Left lobe of liver (tissue), 2 donors: ENCODE results near the gene C16orf54. TPM values are rescaled to one million over a fixed set of nuclear protein-coding genes. Genes with fewer than 3 reads are reported as not detected.
"Not testable (repeated sequence)": the region's sequence is repeated elsewhere in the genome, so short reads cannot be mapped to it uniquely, and the experiment has no call there.

Experiments
- ATAC-seq: fragments of 200-7000 bp; cut with Tn5 transposase; one replicate; pipeline ENCODE4 v1.9.1; 2020; ENCODE audit warnings: mild to moderate bottlenecking, moderate library complexity
- DNase-seq: peaks from one replicate; pipeline ENCODE4 v3.0.0-alpha.2; 2020; ENCODE audit warnings: low spot score
- total RNA-seq: library from RNA; stranded (reverse); gene quantifications from one replicate; pipeline ENCODE4 v1.2.1, GENCODE V29; 2021
- donor health status: DM: no; HTN: no; CAD: no; lungs with moderate emphysema.
- donor health status: DM: no; HTN: yes; CAD: no.

Gene C16orf54
- total RNA-seq, 1 donor from 2014 or later = 0.53 TPM

DNA sequence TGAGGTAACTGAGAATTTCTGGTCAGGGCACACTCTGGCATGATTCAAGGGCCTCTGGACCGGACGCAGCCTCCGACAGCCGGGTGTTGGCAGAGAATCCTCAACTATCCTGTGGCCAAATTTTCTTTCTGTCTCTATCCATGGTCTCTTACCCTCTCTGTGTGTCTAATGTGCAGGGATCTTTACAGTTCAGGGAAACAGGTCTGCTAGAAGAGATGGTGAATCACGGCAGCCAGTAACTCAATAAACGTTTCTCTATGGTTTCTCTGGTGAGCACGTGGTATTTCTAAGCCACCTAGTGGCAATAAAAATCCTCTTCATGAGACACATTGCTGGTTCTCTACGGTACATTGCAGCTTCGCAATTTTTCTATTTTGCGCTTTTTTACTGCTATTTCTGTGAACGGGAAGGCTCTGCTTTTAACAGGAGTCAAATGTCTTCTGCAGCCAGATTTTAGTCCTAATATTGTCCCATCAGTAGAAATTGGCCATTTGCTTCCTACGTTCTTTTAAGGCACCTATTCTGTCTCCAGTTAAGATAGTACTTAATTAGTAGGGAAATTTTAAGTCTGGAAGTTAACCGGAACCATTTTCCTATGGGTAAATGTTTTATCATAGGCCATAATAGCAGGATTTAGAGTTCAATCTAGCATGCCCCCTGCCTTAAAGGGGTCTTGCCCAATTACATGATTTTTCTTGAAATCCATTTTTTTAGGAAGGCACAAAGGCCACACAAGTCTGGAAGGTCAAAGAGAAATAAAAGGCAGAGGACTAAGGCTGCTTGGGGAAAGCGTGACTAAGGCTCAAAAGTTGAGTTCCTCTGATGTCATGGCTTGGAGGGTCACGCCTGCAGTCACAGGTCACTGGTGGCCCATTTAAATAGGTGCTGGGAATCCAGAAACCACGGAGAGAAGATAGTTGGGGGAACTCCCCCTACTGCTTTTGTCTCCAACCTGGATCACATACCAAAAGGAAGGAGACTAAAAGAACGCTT lies 35.3 kb downstream of the C16orf54 start:
- peak; percentile 98 for ATAC-seq
- no peak for DNase-seq

DNA sequence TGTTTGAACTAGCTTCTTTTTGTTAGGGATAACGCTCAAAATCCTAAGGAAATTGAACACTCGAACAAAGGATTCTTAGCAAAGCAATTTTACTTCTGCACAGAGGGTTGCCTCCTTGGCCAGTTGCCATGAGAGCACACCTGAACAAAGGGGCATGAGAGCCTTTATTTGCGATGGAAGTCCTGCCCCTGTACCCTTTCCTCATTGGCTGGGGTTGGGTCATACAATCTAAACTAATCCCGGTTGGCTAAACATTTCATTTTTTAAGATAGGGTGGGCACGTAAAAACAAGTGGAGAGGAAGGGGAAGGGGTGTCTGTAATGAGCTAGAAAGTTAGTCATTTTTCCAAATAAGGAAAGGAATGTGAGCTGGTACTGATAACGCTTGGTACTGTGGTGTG lies 36.1 kb downstream of the C16orf54 start:
- DNase-seq, ATAC-seq: not testable (repeated sequence)

DNA sequence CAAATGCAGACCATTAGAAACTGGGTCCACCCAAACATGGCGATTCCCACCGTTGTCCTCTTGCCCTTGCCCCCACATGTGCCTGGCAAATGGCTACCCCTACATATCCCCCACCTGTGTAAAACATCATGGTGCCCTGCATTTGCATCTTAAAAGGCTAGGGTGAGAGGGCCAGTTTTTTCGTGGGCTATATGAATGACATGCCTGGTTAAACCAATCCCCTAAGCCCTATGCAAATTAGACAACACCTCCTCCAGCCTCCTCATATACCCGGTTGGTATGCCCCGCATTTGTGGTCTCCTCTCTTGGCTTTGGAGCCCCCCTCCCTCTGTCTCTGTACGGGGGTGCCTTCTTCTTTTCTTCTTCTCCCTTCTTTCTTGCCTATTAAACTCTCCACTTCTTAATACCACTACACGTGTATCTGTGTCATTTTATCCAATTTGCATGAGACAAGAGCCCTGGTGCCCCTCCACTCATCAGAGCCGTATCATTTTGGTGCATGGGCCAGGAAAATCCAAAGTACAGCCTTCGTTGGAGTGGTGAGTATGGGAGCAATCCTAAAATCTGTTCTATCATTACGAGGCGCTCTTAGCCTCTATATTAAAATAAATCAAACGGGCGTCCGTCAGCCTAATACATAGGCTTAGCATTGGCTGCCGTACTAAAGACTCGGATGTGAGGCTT lies 36.7 kb downstream of the C16orf54 start:
- DNase-seq (no peak), ATAC-seq (no peak)

DNA sequence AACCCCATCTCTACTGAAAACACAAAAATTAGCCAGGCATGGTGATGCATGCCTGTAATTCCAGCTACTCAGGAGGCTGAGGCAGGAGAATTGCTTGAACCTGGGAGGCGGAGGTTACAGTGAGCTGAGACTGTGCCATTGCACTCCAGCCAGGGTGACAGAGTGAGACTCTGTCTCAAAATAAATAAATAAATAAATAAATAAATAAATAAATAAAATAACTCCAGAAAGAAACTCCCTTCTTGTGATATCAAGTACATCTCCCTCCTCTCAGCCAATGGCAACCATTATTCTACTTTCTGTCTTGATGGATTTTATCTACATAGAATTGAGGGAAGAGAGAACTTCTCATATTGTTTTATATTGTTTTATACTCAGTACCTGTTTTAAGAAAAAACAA lies 38.6 kb downstream of the C16orf54 start:
- ATAC-seq, DNase-seq: not testable (repeated sequence)

DNA sequence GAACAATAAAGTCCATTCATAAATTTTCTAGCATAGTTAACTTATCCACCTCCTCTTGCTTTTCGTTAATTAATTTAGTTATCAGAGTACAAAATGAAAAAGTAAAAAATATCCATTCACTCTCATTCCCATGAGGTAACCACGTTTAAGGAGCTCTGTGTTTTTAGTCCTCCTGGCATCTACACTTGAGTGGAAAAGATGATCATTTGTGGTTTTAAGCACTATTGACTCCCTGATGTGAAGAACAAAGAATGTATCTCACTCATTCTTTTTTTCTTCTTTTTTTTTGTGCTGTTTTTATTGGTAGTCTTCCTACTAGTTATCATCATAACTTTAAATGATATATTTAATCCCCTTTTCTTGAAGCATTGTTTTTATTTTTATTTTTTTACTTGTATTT lies 40.8 kb downstream of the C16orf54 start:
- ATAC-seq (no peak), DNase-seq (no peak)

DNA sequence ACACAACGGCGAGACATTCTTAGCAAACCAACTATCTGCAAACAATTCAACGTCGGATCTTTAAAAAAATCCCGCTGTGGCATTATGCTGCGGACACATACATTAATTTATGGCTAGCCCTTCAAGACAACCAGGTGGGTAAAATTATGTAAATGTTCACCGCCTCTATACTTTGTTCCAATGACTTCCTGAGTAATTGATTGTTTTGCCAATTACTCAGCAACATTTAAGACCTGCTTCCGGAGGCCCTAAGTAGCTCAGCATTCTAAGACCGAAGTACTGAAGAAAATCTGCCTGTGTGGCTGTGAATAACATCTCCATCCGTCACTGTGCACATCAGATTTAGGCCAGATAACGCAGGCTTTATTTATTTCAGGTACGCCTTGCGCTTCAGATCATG lies 43.5 kb downstream of the C16orf54 start:
- no peak for ATAC-seq
- DNase-seq = no peak

DNA sequence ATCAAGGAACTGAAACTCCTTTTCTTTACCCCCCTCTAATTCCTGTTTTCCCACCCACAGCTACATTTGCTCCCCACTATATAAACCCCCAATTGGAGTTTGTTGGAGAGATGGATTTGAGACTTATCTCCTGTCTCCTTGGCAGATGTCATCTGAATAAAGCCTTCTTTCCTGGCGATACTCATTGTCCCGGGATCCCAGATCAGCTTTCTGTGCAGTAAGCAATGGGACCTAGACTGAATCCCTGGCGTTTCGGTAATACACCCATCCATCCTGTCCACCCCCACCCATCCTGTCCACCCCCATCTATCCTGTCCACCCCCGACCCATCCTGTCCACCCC lies 44.6 kb downstream of the C16orf54 start:
- no peak for DNase-seq
- no peak for ATAC-seq

DNA sequence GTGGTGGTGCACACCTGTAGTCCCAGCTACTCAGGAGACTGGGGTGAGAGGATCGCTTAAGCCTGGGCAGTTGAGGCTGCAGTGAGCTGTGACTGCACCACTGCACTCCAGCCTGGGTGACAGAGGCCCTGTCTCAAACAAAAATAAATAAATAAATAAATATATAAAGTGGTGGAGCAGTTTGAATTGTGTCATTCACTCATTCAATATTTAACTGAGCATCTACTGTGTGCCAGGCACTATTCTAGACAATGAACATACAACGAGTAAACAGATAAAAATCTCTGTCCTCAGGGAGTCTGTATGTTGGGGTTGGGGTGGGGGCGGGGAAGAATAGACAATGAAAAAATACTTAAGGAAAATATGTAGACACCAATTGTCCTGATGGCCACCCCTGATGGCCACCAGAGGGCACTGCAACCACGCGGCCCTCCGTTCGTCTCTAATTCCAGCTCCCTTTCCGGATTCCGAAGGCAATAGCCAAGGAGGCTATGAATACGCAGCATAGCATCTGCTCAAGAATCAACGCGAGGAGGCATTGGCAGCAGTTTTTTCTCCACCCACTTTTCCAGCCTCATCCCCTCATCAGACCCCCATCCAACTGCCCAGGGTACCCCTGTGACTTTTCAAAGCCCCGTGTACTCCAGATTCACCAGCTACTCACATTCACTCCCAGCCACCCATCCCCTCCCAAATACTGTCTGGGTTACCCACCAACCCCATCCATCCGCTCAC lies 45.4 kb downstream of the C16orf54 start:
- DNase-seq = peak; percentile 69
- peak; percentile 94 for ATAC-seq

DNA sequence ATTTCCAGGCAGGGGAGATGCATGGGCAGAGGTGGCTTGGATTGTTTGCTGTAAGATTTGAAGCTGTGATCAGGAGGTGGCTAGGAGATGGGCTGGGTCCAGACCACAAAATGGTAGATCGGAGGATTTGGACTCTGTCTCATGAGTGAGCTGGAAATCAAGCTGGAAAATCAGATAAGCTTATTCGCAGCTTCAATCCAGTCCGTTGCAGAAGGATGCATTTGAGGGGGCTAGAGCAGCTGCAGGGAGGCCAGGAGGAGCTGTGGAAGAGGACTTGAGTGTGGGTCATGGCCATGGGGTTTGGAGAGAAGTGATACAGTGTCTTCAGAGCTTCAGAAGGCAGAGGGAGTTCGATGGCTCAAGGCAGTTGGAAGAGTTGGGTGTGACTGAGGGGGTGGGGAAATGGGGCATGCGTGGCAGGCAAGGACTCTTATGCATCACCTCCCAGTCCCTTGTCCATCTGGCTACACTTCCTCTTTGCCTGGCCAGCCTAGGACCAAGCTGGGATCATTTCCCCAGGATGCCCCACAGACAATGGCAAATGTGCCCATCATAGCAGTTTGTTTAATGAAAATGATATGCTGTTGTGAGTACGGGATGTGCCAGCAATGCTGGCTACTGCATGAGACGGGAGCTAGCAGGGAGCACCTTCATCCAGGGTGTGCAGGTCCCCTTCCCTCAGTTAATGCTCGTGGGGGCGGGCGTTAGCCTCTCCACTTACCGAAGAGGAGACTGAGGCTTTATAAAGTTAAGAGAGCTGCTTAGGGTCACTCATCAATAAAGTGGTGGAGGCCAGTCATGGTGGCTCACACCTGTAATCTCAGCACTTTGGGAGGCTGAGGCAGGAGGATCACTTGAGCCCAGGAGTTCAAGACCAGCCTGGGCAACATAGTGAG lies 46.2 kb downstream of the C16orf54 start:
- no peak for DNase-seq
- no peak for ATAC-seq

DNA sequence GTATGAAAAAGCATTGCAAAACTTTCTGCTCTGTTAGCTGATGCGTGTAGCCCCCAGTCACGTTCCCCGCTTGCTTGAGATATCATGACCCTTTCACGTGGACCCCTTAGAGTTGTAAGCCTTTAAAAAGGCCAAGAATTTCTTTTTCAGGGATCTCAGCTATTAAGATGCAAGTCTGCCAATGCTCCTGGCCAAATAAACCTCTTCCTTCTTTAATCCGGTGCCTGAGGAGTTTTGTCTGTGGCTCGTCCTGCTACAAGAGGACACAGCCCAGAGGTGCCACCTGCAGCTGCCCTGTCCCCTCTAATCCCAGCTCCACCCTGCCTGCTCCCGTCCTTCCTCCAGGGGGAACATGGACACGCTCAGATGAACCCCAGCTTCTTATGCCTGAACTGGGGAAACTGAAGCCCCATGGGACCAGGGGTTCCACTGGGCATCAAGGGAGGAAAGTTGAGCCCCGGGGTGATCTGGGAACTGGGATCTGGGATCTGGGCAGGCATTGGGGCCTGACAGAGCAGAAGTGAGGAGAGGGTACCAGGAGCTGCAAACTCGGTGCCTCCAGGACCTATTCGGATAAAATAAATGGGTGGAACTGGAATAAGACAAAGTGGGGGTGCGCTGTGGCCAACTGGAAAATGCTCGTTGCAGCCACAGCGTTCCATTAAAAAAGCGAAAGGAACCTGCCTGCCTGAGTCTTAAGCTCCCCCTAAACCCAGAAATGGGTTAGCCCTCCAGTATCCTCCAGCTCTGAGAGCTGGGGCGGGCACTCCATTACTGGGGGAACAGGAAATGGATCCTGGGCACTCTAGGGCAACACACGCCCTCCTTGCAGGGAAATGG lies 47.1 kb downstream of the C16orf54 start:
- ATAC-seq (no peak), DNase-seq (no peak)

DNA sequence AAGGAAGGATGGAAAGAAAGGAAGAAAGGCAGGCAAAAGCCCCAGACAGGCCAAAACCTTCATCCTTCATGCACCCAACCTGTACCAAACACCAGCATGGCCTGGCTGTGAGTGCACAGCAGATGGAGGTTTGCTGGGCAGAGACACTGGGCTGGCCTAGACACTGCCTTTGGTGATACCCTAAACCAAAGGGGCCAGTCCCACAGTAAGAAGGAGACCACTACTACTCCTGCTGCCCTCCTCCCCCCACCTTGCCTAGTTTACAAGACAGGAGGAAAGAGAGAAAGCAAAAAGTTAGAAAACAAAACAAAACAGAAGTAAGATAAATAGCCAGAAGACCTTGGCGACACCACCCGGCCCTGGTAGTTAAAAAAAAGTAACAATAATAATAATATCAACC lies 47.7 kb downstream of the C16orf54 start:
- no peak for ATAC-seq

DNA sequence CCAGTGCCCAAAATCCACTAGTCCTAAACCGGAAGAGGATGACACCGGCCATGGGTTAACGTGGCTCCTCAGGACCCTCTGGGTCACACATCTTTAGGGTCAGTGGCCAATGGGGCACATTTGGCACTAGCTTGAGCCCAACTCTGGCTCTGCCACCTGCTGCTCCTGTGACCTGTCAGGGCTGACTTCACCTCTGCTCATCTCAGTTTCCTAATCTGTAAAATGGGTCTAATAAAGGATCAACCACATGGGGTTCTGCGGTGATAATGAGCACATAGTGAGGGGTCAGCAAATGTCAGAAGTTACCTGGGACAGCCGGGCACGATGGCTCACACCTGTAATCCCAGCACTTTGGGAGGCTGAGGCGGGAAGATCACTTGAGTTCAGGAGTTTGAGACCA lies 48.4 kb downstream of the C16orf54 start:
- ATAC-seq (no peak), DNase-seq (no peak)

More for the DNA sequence above, 47.7 kb downstream of the C16orf54 start:
- DNase-seq = no peak

DNA sequence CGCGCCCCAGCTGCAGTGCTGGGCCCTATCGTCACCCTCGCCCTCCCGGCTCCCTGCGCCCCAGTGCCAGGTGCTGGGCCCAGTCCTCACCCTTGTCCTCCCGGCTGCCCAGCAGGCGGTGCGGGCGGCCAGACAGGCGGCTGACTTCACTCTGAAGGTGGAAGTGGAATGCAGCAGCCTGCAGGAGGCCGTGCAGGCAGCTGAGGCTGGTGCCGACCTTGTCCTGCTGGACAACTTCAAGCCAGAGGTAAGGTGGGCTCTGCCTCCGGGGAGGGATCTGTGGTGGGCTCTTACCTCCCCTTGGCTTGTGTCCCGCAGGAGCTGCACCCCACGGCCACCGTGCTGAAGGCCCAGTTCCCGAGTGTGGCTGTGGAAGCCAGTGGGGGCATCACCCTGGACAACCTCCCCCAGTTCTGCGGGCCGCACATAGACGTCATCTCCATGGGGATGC lies 48.9 kb downstream of the C16orf54 start:
- ATAC-seq (no peak), DNase-seq (no peak)

DNA sequence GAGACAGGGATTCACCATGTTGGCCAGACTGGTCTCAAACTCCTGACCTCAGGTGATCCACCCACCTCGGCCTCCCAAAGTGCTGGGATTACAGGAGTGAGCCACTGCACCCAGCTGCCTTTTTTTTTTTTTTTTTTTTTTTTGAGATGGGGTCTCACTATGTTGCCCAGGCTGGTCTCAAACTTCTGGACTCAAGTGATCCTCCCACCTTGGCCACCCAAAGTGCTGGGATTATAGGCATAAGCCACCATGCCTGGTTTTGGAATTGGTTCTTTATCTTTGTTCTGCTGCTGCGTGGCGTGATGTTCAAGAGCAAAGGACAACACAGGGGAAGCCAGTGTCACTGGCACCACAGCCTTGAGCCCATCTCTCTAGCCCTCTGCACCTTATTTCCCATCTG lies 50.1 kb downstream of the C16orf54 start:
- DNase-seq, ATAC-seq: not testable (repeated sequence)

DNA sequence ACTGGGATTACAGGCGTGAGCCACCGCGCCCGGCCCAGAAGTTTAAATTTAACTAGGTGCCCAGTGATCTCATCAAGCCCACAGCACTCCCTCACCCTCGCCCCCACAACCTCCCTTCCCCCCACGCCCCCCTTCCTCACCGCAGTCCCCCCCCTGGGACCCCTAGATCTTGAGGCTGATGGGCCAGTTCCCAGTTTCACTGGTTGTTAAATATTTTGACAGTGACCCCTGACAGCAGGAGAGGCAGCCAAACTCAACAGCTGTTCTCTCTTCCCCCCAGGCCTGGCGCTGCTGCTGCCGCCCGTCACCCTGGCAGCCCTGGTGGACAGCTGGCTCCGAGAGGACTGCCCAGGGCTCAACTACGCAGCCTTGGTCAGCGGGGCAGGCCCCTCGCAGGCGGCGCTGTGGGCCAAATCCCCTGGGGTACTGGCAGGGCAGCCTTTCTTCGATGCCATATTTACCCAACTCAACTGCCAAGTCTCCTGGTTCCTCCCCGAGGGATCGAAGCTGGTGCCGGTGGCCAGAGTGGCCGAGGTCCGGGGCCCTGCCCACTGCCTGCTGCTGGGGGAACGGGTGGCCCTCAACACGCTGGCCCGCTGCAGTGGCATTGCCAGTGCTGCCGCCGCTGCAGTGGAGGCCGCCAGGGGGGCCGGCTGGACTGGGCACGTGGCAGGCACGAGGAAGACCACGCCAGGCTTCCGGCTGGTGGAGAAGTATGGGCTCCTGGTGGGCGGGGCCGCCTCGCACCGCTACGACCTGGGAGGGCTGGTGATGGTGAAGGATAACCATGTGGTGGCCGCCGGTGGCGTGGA lies 51.2 kb downstream of the C16orf54 start:
- DNase-seq (peak; percentile 88), ATAC-seq (peak; percentile 91)

DNA sequence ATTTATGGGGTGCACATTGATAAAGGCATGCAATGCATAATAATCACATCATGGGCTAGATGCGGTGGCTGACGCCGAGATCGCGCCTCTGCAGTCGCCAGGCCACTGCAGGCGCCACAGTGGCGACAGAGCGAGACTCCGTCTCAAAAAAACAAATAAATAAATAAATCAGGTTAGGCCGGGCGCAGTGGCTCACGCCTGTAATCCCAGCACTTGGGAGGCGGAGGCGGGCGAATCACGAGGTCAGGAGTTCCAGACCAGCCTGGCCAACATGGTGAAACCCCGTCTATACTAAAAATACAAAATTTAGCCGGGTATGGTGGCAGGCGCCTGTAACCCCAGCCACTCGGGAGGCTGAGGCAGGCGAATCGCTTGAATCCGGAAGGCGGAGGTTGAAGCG lies 53.2 kb downstream of the C16orf54 start:
- not testable (repeated sequence) for DNase-seq, ATAC-seq
